NOMO-1 treated with dmso at 0.1 percent for 144 hours (cell line): ENCODE data around the gene FTH1.

Experiments
- DNase-seq: peaks from one replicate; lab custom pipeline; 2025; ENCODE audit not compliant: unreplicated experiment; lab: John Stamatoyannopoulos, UW

The FTH1 gene

DNA sequence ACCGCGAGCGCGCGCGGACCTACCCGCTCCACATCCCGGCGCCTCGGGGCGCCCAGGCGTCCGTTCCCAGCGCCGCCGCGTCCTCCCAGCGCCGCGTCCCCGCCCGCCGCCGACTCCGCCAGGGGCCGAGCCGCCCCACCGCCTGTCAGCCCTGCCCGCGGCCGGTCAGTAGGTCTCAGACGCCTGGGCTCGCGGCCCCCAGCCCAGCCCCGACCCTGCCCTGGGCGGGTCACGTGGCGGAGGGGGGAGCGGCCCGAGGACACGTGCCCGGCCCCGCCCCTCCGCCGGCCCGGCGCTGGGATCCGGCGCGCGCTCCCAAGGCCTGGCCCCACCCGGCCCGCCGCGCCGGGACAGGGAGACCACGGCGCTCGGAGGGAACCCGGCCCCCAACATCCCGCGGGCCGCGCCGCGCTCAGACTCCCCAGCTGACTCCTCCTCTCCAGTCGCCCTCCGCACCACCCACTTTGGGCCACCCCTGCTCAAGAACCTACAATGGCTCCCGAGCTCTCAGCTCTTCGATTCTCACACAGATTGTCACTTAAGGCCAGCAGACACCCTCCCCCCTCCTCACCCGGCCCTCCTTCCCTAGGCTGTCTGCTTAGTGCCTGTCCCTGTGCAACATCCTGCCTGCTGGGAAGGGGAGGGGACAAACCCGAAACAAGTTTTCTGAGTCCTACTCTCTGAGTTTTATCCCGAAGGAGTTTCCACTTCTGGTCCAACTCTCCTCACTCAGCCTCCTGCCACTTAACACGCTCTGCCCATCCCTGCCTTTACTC is 49.9 kb downstream of the FTH1 start, which contains the start of gene RAB3IL1:
Gene RAB3IL1 (minus strand): TSS at position 233 of the 776 bp plus-strand sequence. CDS start 199 bp downstream, at position 34.
- DNase-seq, result no peak

DNA sequence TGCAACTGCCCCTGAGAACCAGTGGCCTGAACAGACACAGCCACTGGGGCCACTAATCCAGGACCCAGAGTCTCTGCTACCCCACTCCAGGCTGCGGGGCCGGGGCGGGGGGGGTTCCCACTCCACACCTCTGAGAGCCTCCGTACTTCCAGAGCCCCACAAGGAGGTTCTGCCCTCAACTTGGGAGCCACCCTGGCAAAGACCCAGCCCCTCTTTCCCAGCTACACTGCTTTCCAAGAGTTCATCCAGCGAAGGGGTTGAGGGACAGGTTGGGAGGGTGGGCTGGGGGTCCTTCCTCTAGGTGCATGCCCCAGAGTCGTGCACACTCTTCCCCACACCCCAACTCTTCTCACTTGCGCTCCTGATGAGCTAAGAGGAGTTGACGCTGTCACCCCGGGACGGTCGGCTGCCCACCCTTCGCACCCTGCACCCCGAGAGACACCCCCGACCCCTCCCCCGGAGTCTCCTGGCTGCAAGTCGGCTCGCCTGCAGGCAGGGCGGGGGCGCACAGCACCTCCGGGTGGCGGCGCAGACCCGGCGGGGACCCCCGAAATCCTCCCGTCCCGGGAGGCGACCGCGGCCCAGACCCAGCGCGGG is 50.6 kb downstream of the FTH1 start:
- DNase-seq, result no peak

DNA sequence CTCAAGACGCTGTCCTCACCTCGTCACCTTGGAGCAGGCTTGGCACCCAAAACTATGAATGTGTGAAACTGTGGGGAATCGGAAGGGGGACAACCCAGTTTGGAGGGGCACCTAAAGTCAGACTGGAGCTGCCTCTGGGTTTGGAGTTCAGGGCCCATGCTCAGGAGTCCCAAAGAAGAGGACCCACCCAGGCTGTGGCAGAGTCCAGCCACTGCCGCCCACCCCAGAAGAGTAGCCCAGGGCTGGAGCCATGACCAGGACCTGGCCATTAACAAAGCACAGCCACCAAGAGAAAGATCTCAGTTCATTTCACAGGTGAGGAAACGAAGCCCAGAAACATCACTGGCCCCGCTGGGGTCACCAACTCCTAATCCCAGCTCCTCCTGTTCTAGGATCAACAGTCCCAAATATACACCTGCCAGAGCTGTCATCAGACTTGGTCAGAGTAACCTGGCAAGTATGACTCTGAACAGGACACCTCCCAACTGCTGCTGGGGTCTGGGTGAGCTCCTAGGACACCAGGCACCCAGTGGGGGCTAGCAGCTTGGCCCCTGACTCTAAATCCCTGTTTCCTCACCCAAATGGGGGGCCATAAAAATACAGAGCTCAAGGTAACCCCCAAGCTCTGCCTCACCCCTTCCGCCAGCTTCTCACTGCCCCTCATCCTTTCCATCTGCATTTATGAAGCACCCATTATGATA is 52.8 kb downstream of the FTH1 start:
- DNase-seq, result no peak
